ENCODE data around the gene NR2F1. TPM values are rescaled to one million over a fixed set of nuclear protein-coding genes. Genes with fewer than 3 reads are reported as not detected.
A peak's percentile ranks its signal among the peaks of the same experiment; 100 is the strongest.

NR2F1 gene
- total and polyA plus RNA-seq, 3 donors from 2014 or later, result 16.0 to 22.7 (median 16.9) TPM

- Histone ChIP-seq H3K4me1 (no peaks in the 10 kb centered on the region), H3K4me3 (no peak overlapping the region), H3K36me3 (ENCODE audit: low read depth, missing control alignments) (no peaks in the 10 kb centered on the region), H3K27me3 (no peaks in the 10 kb centered on the region), H3K27ac (no peak overlapping the region), H3K9me3 (no peaks in the 10 kb centered on the region)
- TF ChIP-seq CTCF (IDR thresholded peaks at IDR 0.05) (no peak), POLR2A (IDR thresholded peaks at IDR 0.05) (no peak)
- DNase-seq, result no peak
- intact Hi-C loops (cut with DNase I; ENCODE audit: low total_unique reads), result no loop called here
- 43 to 52% methylated on average over 39 of the region's 39 CpGs for WGBS, 2 donors
These were observed 19.4 kb downstream of the NR2F1 start for GRCh38 chr5:93602241-93603077.

- Histone ChIP-seq H3K4me3 (no peak overlapping the region), H3K9me3 (no peaks in the 10 kb centered on the region), H3K27ac (no peak overlapping the region), H3K4me1 (no peaks in the 10 kb centered on the region), H3K36me3 (ENCODE audit: low read depth, missing control alignments) (no peaks in the 10 kb centered on the region), H3K27me3 (no peaks in the 10 kb centered on the region)
- intact Hi-C loops (cut with DNase I; ENCODE audit: low total_unique reads), result no loop called here
- no peak for DNase-seq
- no peak for TF ChIP-seq CTCF (IDR thresholded peaks at IDR 0.05)
- TF ChIP-seq POLR2A (IDR thresholded peaks at IDR 0.05), result no peak
- WGBS, 2 donors, result 65 to 72% methylated on average over 8 of the region's 8 CpGs
These were observed 20.2 kb downstream of the NR2F1 start for GRCh38 chr5:93603078-93603792.

- 10 to 16% methylated on average over 17 to 58 of the region's 58 CpGs for WGBS, 2 donors
- no peak overlapping the region for H3K27ac ChIP-seq
- DNase-seq, result no peak
These were observed 21.0 kb downstream of the NR2F1 start for GRCh38 chr5:93603793-93604643.

GRCh38 chr5:93604644-93605515, 21.9 kb downstream of the NR2F1 start:
- Histone ChIP-seq H3K4me3 (no peak overlapping the region), H3K36me3 (ENCODE audit: low read depth, missing control alignments) (no peaks in the 10 kb centered on the region), H3K4me1 (no peaks in the 10 kb centered on the region), H3K27me3 (no peaks in the 10 kb centered on the region), H3K9me3 (no peaks in the 10 kb centered on the region), H3K27ac (no peak overlapping the region)
- intact Hi-C loops (cut with DNase I; ENCODE audit: low total_unique reads), result no loop called here
- TF ChIP-seq POLR2A (IDR thresholded peaks at IDR 0.05), result no peak
- no peak for TF ChIP-seq CTCF (IDR thresholded peaks at IDR 0.05)
- 52 to 65% methylated on average over 10 of the region's 10 CpGs for WGBS, 2 donors
- DNase-seq, result no peak

More at GRCh38 chr5:93603793-93604643, 21.0 kb downstream of the NR2F1 start:
- H3K36me3 ChIP-seq (ENCODE audit: low read depth, missing control alignments), result no peaks in the 10 kb centered on the region
- H3K4me3 ChIP-seq, result peak overlapping the region; percentile 16 to 31
- TF ChIP-seq POLR2A (IDR thresholded peaks at IDR 0.05), result no peak
- intact Hi-C loops (cut with DNase I; ENCODE audit: low total_unique reads), result no loop called here
- H3K4me1 ChIP-seq, result no peaks in the 10 kb centered on the region
- no peaks in the 10 kb centered on the region for H3K9me3 ChIP-seq
- H3K27me3 ChIP-seq, result no peaks in the 10 kb centered on the region
